NB4 (cell line): ENCODE data around the gene MAS1L.

Experiments used
- CTCF ChIP-seq: IDR thresholded peaks from one replicate; pipeline ENCODE4 v1.5.1; 2012; ENCODE audit warnings: low read depth, low read length
- POLR2A ChIP-seq: IDR thresholded peaks from 2 replicates; pipeline ENCODE4 v1.6.1; 2011; ENCODE audit warnings: mild to moderate bottlenecking; ENCODE audit not compliant: insufficient read length; ENCODE audit errors: extremely low read depth

DNA sequence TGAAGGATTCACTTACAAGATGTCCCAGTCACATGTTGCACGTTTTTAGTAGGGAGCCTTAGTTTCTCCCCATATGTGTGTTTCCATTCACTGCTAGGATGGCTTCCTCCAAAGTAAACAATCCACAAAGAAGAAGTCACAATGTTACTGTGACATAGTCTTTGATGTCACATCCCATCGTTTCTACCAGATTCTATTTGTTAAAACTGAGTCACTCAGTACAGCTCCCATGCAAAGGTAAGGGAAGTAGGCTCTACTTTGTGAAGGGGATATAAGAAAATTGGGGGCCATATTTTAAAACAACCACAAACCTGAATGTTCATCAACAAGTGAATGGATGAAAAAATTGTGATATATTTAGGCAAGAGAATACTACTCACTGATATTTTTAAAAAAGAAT, 30.8 kb downstream of the MAS1L start, which contains the start of the genes OR11A1 and OR2H1:
- TF ChIP-seq CTCF (no peak), POLR2A (no peak)
